AG10803 (cell line): ENCODE measurements around the gene PIK3C2B.

ENCODE experiments used
- DNase-seq: peaks from one replicate; pipeline ENCODE4 v3.0.0; 2010; ENCODE audit warnings: low read depth
- H3K4me3 ChIP-seq: 2 replicates; pipeline ENCODE4 v1.5.1; 2011; ENCODE audit warnings: mild to moderate bottlenecking, low read length, control low read depth
- TF ChIP-seq, protein P1 (sequence below): conservative IDR thresholded peaks from 2 replicates; pipeline ENCODE4 v1.5.1; 2011; ENCODE audit warnings: mild to moderate bottlenecking, low read length, control low read depth, inconsistent platforms

PIK3C2B gene

DNA sequence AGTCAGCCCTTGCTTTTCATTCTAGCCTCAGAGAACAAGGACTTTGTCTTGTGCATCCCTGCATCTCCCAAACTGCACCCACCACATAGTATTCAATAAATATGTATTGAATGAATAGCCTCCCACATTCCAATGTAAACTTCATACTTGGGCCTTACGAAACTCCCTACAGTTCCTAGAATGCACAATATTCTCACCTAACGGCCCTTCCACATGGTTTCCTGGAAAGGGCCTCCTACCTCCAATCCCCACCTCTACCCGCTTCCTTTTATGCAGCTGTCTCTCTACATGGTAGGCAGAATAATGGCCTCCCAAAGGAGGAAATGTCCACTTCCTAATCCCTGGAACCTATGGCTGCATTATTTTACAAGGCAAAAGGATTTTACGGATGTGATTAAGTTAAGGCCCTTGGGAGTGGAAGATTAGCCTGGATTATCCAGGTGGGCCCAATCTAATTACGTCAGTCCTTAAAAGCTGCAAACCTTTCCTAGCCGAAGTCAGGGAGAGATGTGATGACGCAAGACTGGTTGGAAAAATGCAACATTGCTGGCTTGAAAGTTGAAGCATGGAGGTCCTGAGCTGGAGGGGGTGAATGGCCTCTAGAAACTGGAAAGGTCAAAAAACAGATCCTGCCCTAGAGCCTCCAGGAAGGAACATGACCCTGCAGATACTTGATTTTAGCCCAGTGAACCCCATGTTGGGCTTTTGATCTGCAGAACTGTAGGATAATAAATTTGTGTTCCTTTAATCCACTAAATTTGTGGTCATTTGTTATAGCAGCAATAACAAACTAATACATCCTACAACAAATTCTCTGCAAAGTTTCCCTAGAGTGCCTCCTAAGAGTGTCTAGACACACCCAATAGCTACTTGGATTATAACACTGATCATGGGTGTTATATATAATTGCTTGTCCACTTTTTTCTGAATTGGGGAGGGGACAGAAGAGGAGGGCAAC is 5.2 kb upstream of the PIK3C2B start:
- no peak for DNase-seq
- H3K4me3 ChIP-seq, result no peak overlapping the region
- TF ChIP-seq, protein P1, sequence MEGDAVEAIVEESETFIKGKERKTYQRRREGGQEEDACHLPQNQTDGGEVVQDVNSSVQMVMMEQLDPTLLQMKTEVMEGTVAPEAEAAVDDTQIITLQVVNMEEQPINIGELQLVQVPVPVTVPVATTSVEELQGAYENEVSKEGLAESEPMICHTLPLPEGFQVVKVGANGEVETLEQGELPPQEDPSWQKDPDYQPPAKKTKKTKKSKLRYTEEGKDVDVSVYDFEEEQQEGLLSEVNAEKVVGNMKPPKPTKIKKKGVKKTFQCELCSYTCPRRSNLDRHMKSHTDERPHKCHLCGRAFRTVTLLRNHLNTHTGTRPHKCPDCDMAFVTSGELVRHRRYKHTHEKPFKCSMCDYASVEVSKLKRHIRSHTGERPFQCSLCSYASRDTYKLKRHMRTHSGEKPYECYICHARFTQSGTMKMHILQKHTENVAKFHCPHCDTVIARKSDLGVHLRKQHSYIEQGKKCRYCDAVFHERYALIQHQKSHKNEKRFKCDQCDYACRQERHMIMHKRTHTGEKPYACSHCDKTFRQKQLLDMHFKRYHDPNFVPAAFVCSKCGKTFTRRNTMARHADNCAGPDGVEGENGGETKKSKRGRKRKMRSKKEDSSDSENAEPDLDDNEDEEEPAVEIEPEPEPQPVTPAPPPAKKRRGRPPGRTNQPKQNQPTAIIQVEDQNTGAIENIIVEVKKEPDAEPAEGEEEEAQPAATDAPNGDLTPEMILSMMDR, result no peak

DNA sequence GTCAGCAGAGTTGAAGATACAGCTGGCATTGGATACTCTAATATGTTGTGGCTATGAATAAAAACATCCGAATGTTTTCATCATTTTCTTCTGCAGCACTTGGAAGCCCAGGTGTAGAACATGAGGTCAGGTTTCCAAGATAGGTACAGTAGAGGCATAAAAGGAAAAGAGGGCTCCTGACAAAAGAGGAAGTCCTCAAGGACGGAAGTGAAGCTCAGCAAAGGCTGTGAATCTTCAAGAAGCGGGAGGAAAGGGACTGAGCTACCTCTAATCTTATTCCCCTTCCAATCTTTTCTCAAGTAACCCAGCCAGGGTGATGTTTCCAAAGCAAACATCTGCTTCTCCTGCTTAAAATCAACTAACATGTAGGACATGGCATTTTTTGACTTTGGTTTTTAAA is 4.4 kb upstream of the PIK3C2B start:
- H3K4me3 ChIP-seq, result no peak overlapping the region
- TF ChIP-seq, protein P1, result no peak
- DNase-seq, result no peak

DNA sequence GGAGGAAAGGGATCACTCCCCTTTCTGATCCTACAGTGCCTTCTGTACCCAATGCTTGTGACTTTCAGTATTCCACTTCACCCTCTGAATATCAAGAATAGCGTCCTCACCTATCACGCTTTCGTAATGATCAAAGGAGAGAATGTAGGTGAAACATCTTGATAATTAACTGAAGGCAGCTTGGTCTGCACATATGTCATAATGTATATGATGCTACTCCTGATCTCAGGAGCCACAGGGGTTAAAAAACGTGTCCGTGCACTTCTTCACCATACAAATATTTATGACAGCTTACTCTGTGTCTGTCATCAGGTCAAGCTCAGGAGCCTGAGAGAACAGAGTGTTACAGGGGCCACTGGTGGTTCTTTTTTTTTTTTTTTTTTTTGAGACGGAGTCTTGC is 1.2 kb upstream of the PIK3C2B start:
- TF ChIP-seq, protein P1, result no peak
- DNase-seq, result no peak
- no peak overlapping the region for H3K4me3 ChIP-seq

DNA sequence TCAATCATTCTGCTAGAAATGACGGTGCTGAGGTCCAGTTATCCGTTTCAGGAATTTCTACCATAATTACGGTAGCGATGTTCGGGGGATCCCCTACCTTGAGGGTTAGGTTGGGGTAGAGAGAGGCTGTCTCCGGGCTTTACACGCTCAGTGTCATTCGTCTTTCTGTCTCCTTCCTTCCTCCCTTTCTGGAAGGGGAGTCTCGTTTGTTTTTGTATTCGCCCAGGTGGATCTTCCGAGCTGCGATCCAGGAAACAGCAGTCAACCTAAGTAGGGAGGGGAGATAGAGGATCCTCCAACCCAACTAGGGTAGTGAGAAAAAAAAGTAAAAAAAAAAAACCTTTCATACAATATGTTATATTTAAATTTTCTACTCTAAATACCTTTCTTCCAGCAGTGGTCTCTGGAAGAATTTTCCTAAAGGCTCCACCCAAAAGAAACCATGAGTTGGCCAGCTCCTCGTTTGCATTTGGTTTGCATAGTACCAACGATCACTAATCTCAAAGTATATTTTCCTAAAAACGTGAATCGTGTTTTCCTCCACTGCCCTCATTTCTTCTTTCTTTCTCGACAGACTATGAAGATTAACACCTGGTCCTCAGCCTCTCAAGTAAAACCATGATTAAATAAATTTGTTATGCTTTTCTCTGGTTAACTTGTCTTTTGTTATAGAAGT is 611 bp upstream of the PIK3C2B start:
- TF ChIP-seq, protein P1, result no peak
- no peak for DNase-seq
- peak overlapping the region; percentile 71 for H3K4me3 ChIP-seq

DNA sequence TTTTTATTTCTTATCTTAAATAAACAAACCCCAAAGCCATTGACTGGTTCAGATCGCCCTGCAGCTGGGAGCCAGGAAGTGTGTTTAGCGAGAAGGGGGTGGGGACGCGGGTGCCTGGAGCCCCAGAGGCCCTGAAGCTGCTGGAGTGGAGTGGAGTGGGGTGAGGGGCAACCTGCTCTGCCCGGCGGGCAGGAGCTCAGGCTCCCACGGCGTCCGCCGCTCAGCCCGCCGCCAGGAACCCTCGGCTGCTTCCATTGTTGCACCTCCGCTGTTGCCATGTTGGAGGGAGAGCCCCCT is 673 bp downstream of the PIK3C2B start:
- DNase-seq, result no peak
- H3K4me3 ChIP-seq, result peak overlapping the region; percentile 71
- TF ChIP-seq, protein P1, result no peak

DNA sequence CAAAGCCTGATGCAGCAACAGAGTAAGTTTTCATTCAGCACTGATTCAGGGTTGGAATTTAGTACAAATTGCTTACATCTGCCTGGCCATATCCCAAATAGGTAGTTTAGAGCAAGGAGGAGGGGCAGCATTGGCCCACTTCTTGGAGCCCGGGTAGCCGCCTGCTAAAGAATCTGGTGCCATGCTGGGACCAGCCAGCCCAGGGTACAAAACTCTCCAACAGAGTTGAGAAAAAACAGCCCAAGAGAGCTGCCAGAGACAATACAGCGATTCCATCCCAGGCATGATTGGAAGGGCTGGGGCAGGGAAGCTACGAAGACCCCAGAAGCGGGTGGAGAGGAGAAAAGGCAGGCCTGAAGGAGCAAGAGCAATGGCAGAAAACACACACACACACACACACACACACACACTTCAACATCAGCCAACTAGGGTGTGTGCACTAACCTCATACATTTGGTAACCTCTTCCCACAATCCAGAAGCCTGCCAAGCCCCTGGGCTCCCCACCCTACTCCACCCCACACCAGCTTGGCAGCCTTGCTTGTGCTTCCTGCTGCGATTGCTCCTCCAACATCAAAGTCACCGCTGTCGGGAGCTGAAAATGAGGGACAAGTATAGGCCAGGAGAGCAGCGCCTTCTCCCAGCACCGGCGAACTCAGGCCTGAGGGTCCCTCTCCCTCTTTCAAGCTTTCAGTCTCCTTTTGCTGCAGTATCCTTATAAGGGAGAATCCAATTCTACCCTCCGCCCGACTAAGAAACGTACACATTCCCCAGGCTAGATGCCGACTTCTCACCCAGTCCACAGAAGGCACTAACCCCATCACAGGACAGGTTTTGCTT is 1.2 kb downstream of the PIK3C2B start:
- DNase-seq, result peak; percentile 82
- TF ChIP-seq, protein P1, result no peak
- H3K4me3 ChIP-seq, result peak overlapping the region; percentile 71
